CD14-positive monocyte (primary cell): ENCODE results near the gene AK9. TPM values are rescaled to one million over a fixed set of nuclear protein-coding genes. Genes with fewer than 3 reads are reported as not detected.

Experiments
- DNase-seq, 3 donors: peaks; one replicate each; pipeline ENCODE4 v3.0.0-alpha.2; 2011 to 2022
- H2AFZ ChIP-seq: 2 replicates; pipeline ENCODE4 v1.6.0; 2012; ENCODE audit warnings: mild to moderate bottlenecking, low read depth, low read length, inconsistent platforms; ENCODE audit not compliant: insufficient read depth, poor library complexity, severe bottlenecking
- H3K27ac ChIP-seq, 2 donors: 1 replicate in 1 of 2; 2 replicates in 1 of 2; pipeline ENCODE4 v1.5.1; 2012 to 2013; ENCODE audit warnings: low read length in 2 of 2, control low read depth in 1 of 2, inconsistent platforms in 1 of 2, low read depth in 1 of 2, mild to moderate bottlenecking in 1 of 2
- H3K27me3 ChIP-seq, 2 donors: one replicate each; pipeline versions ENCODE4 v1.6.0 to v1.6.1; 2011 to 2013; ENCODE audit warnings: low read length in 2 of 2; ENCODE audit not compliant: control insufficient read depth in 2 of 2, insufficient read depth in 2 of 2
- H3K36me3 ChIP-seq, 2 donors: replicated peaks in 1 of 2; 1 replicate in 1 of 2; 2 replicates in 1 of 2; pipeline versions ENCODE4 v1.5.1 to v1.6.1; 2012 to 2013; ENCODE audit warnings: low read length in 2 of 2, control low read depth in 1 of 2, inconsistent platforms in 1 of 2, mild to moderate bottlenecking in 1 of 2; ENCODE audit not compliant: insufficient read depth in 2 of 2, control insufficient read depth in 1 of 2
- H3K4me1 ChIP-seq, 2 donors: 1 replicate in 1 of 2; 2 replicates in 1 of 2; pipeline versions ENCODE4 v1.5.1 to v1.6.1; 2012 to 2013; ENCODE audit warnings: low read length in 2 of 2, control low read depth in 1 of 2, inconsistent platforms in 1 of 2, mild to moderate bottlenecking in 1 of 2, moderate library complexity in 1 of 2; ENCODE audit not compliant: insufficient read depth in 2 of 2, control insufficient read depth in 1 of 2
- H3K4me2 ChIP-seq: replicated peaks from 2 replicates; pipeline ENCODE3; 2012; ENCODE audit warnings: low read length, moderate library complexity, mild to moderate bottlenecking; ENCODE audit not compliant: poor library complexity, severe bottlenecking; ENCODE audit errors: extremely low read depth
- H3K4me3 ChIP-seq, 3 experiments: fragments of 200-600 bp in 1 of 3; sonication (generic) in 1 of 3; replicated peaks in 1 of 3; 1 replicate in 2 of 3; 2 replicates in 1 of 3; pipeline ENCODE4 v1.5.1; 2011 to 2013; ENCODE audit warnings: low read length in 3 of 3, mild to moderate bottlenecking in 3 of 3, control low read depth in 2 of 3, low read depth in 2 of 3, inconsistent platforms in 1 of 3, moderate library complexity in 1 of 3
- H3K79me2 ChIP-seq: 2 replicates; pipeline ENCODE4 v1.6.0; 2012; ENCODE audit warnings: mild to moderate bottlenecking, control low read depth, inconsistent platforms, low read length, moderate library complexity; ENCODE audit not compliant: insufficient read depth
- H3K9ac ChIP-seq: 2 replicates; pipeline ENCODE4 v1.6.0; 2017; ENCODE audit warnings: low read length, mild to moderate bottlenecking; ENCODE audit not compliant: insufficient read depth, poor library complexity, severe bottlenecking
- H3K9me3 ChIP-seq, 2 donors: replicated peaks in 1 of 2; 1 replicate in 1 of 2; 2 replicates in 1 of 2; pipeline versions ENCODE4 v1.5.1 to v1.6.1; 2012 to 2013; ENCODE audit warnings: low read length in 2 of 2, control low read depth in 1 of 2; ENCODE audit not compliant: control insufficient read depth in 1 of 2, insufficient read depth in 1 of 2
- H4K20me1 ChIP-seq: 2 replicates; pipeline ENCODE4 v1.6.0; 2012; ENCODE audit warnings: mild to moderate bottlenecking, low read length, control low read depth, moderate library complexity; ENCODE audit not compliant: insufficient read depth
- H3K27ac Mint-ChIP-seq, 7 donors: one replicate each; pipeline ENCODE4 v1.8.0; 2020; ENCODE audit warnings: mild to moderate bottlenecking in 7 of 7, mixed read lengths in 7 of 7, moderate library complexity in 6 of 7, inconsistent platforms in 2 of 7
- H3K27me3 Mint-ChIP-seq, 3 donors: one replicate each; pipeline ENCODE4 v1.8.0; 2021 to 2022; ENCODE audit warnings: low read depth in 3 of 3, mild to moderate bottlenecking in 3 of 3, mixed read lengths in 3 of 3, moderate library complexity in 3 of 3, inconsistent platforms in 1 of 3
- H3K36me3 Mint-ChIP-seq, 2 donors: one replicate each; pipeline ENCODE4 v1.8.0; 2020; ENCODE audit warnings: mixed read lengths in 2 of 2, inconsistent platforms in 1 of 2, mild to moderate bottlenecking in 1 of 2
- H3K4me1 Mint-ChIP-seq: one replicate; pipeline ENCODE4 v1.8.0; 2020; ENCODE audit warnings: mild to moderate bottlenecking, mixed read lengths
- H3K4me3 Mint-ChIP-seq, 2 donors: one replicate each; pipeline ENCODE4 v1.8.0; 2020; ENCODE audit warnings: mild to moderate bottlenecking in 2 of 2, mixed read lengths in 2 of 2, moderate library complexity in 1 of 2
- H3K9me3 Mint-ChIP-seq, 7 donors: one replicate each; pipeline ENCODE4 v1.8.0; 2020 to 2022; ENCODE audit warnings: mixed read lengths in 7 of 7, mild to moderate bottlenecking in 6 of 7, moderate library complexity in 6 of 7, inconsistent platforms in 2 of 7
- CTCF ChIP-seq: fragments of 200-600 bp; IDR thresholded peaks from one replicate; pipeline ENCODE4 v1.8.0; 2022; ENCODE audit warnings: antibody characterized with exemption, mild to moderate bottlenecking
- WGBS: methylation state at CpG from one replicate; pipeline ENCODE4 v1.1.5; 2013; ENCODE audit warnings: missing lambda C conversion rate; ENCODE audit not compliant: insufficient coverage; 5-methylcytosine and 5-hydroxymethylcytosine counted together
- intact Hi-C, 2 donors: fragments of 100-400 bp; cut with micrococcal nuclease; formaldehyde crosslinking; loops; one replicate each; pipeline versions ENCODE4 v1.15.0 to v1.15.1; 2023
- polyA plus RNA-seq, 3 donors: library from polyadenylated mRNA; depleted of rRNA in 1 of 3; unstranded in 2 of 3; stranded (reverse) in 1 of 3; fragments of 300-500 nt in 2 of 3; fragments of >200 nt in 1 of 3; fragmentation: Illumina TruSeq in 2 of 3; gene quantifications; 1 replicate in 2 of 3; 2 replicates in 1 of 3; pipeline ENCODE4 v1.2.3, GENCODE V29; 2012 to 2021

The AK9 gene
- polyA plus RNA-seq, 3 donors: 2.6 to 3.1 (median 2.8) TPM

- no peak overlapping the region for H3K4me3 Mint-ChIP-seq
- no peak overlapping the region for H3K27ac ChIP-seq
- intact Hi-C loops: no loop called here
- peaks cover 43% of the 10 kb centered on the region for H3K4me1 Mint-ChIP-seq
- H3K36me3 Mint-ChIP-seq: peaks cover 50 to 76% of the 10 kb centered on the region in 2 donors
- peaks cover 0 to 2% (median 0%) of the 10 kb centered on the region in 7 donors for H3K9me3 Mint-ChIP-seq
- no peak for TF ChIP-seq CTCF
- H3K27me3 Mint-ChIP-seq: peaks cover 0 to 4% (median 1%) of the 10 kb centered on the region in 3 donors
- peaks cover 11 to 27% of the 10 kb centered on the region in 2 donors for H3K4me1 ChIP-seq
- whole genome bisulfite sequencing: 83% methylated on average over 5 of the region's 9 CpGs
- no peak overlapping the region for H3K9ac ChIP-seq
- H3K36me3 ChIP-seq: peaks cover 61 to 78% of the 10 kb centered on the region in 2 donors
- H3K27ac Mint-ChIP-seq: peak overlapping the region in 4 of 7 donors; percentile 21 to 63 (median 40)
- DNase-seq: no peak
- no peaks in the 10 kb centered on the region for H3K9me3 ChIP-seq
- H3K4me3 ChIP-seq: no peak overlapping the region
- peaks cover 17% of the 10 kb centered on the region for H3K79me2 ChIP-seq
- no peak overlapping the region for H2AFZ ChIP-seq
- H3K27me3 ChIP-seq: no peaks in the 10 kb centered on the region
- H4K20me1 ChIP-seq: peaks cover 81% of the 10 kb centered on the region
- no peak overlapping the region for H3K4me2 ChIP-seq
Observed at GRCh38 chr6:109445382-109445781, 245.6 kb downstream of the AK9 start.

- peaks cover 12% of the 10 kb centered on the region for H3K79me2 ChIP-seq
- peaks cover 42 to 59% of the 10 kb centered on the region in 2 donors for H3K36me3 Mint-ChIP-seq
- H3K4me3 ChIP-seq: no peak overlapping the region
- no peak overlapping the region for H3K4me3 Mint-ChIP-seq
- peaks cover 1 to 11% (median 4%) of the 10 kb centered on the region in 3 donors for H3K27me3 Mint-ChIP-seq
- TF ChIP-seq CTCF: no peak
- peaks cover 42 to 59% of the 10 kb centered on the region in 2 donors for H3K36me3 ChIP-seq
- H2AFZ ChIP-seq: no peak overlapping the region
- intact Hi-C loops: loop anchor here (5.0 kb wide), 1 partner anchor 39 kb away; the partner anchor contains the start of gene ZBTB24 (in 2 of the 2)
- H3K9me3 ChIP-seq: no peaks in the 10 kb centered on the region
- no peak overlapping the region for H3K27ac ChIP-seq
- peaks cover 0 to 4% of the 10 kb centered on the region in 2 donors for H3K27me3 ChIP-seq
- H3K27ac Mint-ChIP-seq: peak overlapping the region in 4 of 7 donors; percentile 27 to 76 (median 52)
- H3K9me3 Mint-ChIP-seq: peaks cover 0 to 2% (median 0%) of the 10 kb centered on the region in 7 donors
- no peak overlapping the region for H3K4me2 ChIP-seq
- H3K4me1 Mint-ChIP-seq: peaks cover 40% of the 10 kb centered on the region
- peaks cover 17 to 36% of the 10 kb centered on the region in 2 donors for H3K4me1 ChIP-seq
- no peak overlapping the region for H3K9ac ChIP-seq
- 98% methylated on average over 8 of the region's 10 CpGs for WGBS
- no peak for DNase-seq
- peaks cover 62% of the 10 kb centered on the region for H4K20me1 ChIP-seq
Observed at GRCh38 chr6:109443425-109443950, 247.5 kb downstream of the AK9 start.

Other genes starting within 250 kb of the AK9 start
- gene MICAL1, start 235.4 kb downstream of the AK9 start, polyA plus RNA-seq: 100 to 1,000 TPM in 1 of 3 donors, 10 to 100 TPM in 1, 1 to 10 TPM in 1; 7.5 to 227 (median 13.2) TPM
- gene ZBTB24, start 208.0 kb downstream of the AK9 start, polyA plus RNA-seq: 1 to 10 TPM; 3.1 to 4.7 (median 3.4) TPM
- gene FIG4, start 94 bp upstream of the AK9 start, polyA plus RNA-seq: 10 to 100 TPM; 27.2 to 65.3 (median 53.7) TPM